ENCODE data around the gene MARK3. TPM values are rescaled to one million over a fixed set of nuclear protein-coding genes. Genes with fewer than 3 reads are reported as not detected.
A peak's percentile ranks its signal among the peaks of the same experiment; 100 is the strongest.

Gene MARK3
- total and polyA plus RNA-seq, 2 donors (not counting 1 experiment from before 2014, with no cell fraction given) = 73.0 to 142 TPM

GRCh38 chr14:103552846-103553210 is 167.6 kb downstream of the MARK3 start:
- Histone ChIP-seq H3K27me3 (replicated peaks in 1 of 4; ENCODE audit: control extremely low read depth in 1 of 4, control insufficient read depth in 3 of 4, insufficient read depth in 4 of 4, low read length in 3 of 4) (no peaks in the 10 kb centered on the region), H3K4me1 (ENCODE audit: control insufficient read depth in 2 of 2, insufficient read depth in 2 of 2, low read length in 2 of 2) (no peaks in the 10 kb centered on the region), H3K36me3 (replicated peaks in 1 of 2; ENCODE audit: control extremely low read depth in 1 of 2, control insufficient read depth in 1 of 2, extremely low read depth in 1 of 2, insufficient read depth in 2 of 2, low read length in 1 of 2) (peaks cover 0 to 12% of the 10 kb centered on the region in 2 experiments), H3K27ac (ENCODE audit: low read length in 2 of 2) (no peak overlapping the region), H3K9ac (ENCODE audit: low read length) (no peak overlapping the region), H3K4me2 (replicated peaks; ENCODE audit: low read depth, low read length, poor library complexity, severe bottlenecking) (no peak overlapping the region), H3K9me3 (ENCODE audit: control extremely low read depth in 1 of 3, control insufficient read depth in 2 of 3, insufficient read depth in 1 of 3, low read length in 2 of 3) (no peaks in the 10 kb centered on the region), H4K20me1 (ENCODE audit: control insufficient read depth, insufficient read depth, low read length, poor library complexity, severe bottlenecking) (peaks cover 30% of the 10 kb centered on the region), H3K79me2 (ENCODE audit: control insufficient read depth, insufficient read depth, low read length) (peaks cover 64% of the 10 kb centered on the region), H2AFZ (ENCODE audit: insufficient read depth, low read depth, low read length, poor library complexity, severe bottlenecking) (no peak overlapping the region), H3K4me3 (ENCODE audit: control extremely low read depth in 1 of 5, extremely low read depth in 1 of 5, insufficient read depth in 1 of 5, low read depth in 2 of 5, low read length in 4 of 5) (no peak overlapping the region)
- intact Hi-C loops (cut with micrococcal nuclease) = no loop called here
- ATAC-seq (ENCODE audit: low read depth) (no peak), DNase-seq (no peak)
- no peaks in the 10 kb centered on the region for H3K9me3 Mint-ChIP-seq (ENCODE audit: insufficient read depth)
- H3K27ac Mint-ChIP-seq = no peak overlapping the region
- POLR2A ChIA-PET = no interaction called here
- WGBS (ENCODE audit: insufficient coverage) = 96% methylated on average over 9 of the region's 11 CpGs
- H3K27me3 Mint-ChIP-seq = no peaks in the 10 kb centered on the region
- no peak overlapping the region for H3K4me3 Mint-ChIP-seq
- TF ChIP-seq CTCF (IDR thresholded peaks at IDR 0.05) (no peak), EZH2 (IDR thresholded peaks at IDR 0.05; ENCODE audit: borderline replicate concordance, insufficient read depth, low read depth, low read length, poor library complexity, severe bottlenecking) (no peak)
- peaks cover 14% of the 10 kb centered on the region for H3K4me1 Mint-ChIP-seq
- CTCF ChIA-PET = interaction anchor here (2.0 kb wide), 1 partner anchor 34 kb away, joined by 6 read pairs; no protein-coding TSS in a partner anchor

Small RNA genes within 50 kb of the gene (small RNA-seq; reads per million reads assigned to genes)
- gene RNU7-160P (ENCODE audit: insufficient read length, low read depth, low replicate concordance) (not detected), gene SNORA28 (ENCODE audit: insufficient read length, low read depth, low replicate concordance) (1,237 reads per million, percentile 98 among the genes with 10 or more reads in this experiment)

Other genes with a start within 250 kb of the MARK3 start
- gene EIF5, start 51.2 kb upstream of the MARK3 start, total RNA-seq = 314 TPM in 2 replicates
- 206 and 269 TPM in 2 replicates for gene EIF5, start 51.2 kb upstream of the MARK3 start, polyA plus RNA-seq
- gene CKB, start 137.4 kb downstream of the MARK3 start, total RNA-seq = 3.1 and 5.8 TPM in 2 replicates
- 4.7 and 11.7 TPM in 2 replicates for gene CKB, start 137.4 kb downstream of the MARK3 start, polyA plus RNA-seq
- gene TRMT61A, start 143.8 kb downstream of the MARK3 start, total RNA-seq = 9.5 and 12.3 TPM in 2 replicates
- 12.6 and 18.4 TPM in 2 replicates for gene TRMT61A, start 143.8 kb downstream of the MARK3 start, polyA plus RNA-seq
- 31.6 and 33.3 TPM in 2 replicates for gene BAG5, start 177.2 kb downstream of the MARK3 start, total RNA-seq
- gene BAG5, start 177.2 kb downstream of the MARK3 start, polyA plus RNA-seq = 7.4 and 12.7 TPM in 2 replicates
- 24.9 and 31.3 TPM in 2 replicates for gene COA8, start 177.5 kb downstream of the MARK3 start, total RNA-seq
- gene COA8, start 177.5 kb downstream of the MARK3 start, polyA plus RNA-seq = 6.3 and 7.5 TPM in 2 replicates
- 243 and 249 TPM in 2 replicates for gene KLC1, start 243.8 kb downstream of the MARK3 start, total RNA-seq
- 102 and 123 TPM in 2 replicates for gene KLC1, start 243.8 kb downstream of the MARK3 start, polyA plus RNA-seq

Data from B cell (primary cell).